Kidney epithelial cell (primary cell): ENCODE measurements around the gene GCK. TPM values are rescaled to one million over a fixed set of nuclear protein-coding genes. Genes with fewer than 3 reads are reported as not detected.

Experiments
- DNase-seq: peaks from one replicate; pipeline ENCODE4 v3.0.0-alpha.2; 2010; ENCODE audit warnings: low read depth
- H3K27me3 ChIP-seq: 2 replicates; pipeline ENCODE4 v1.6.0; 2011; ENCODE audit warnings: low read length; ENCODE audit not compliant: control insufficient read depth, insufficient read depth
- H3K36me3 ChIP-seq: 2 replicates; pipeline ENCODE4 v1.5.1; 2011; ENCODE audit warnings: low read length; ENCODE audit not compliant: control insufficient read depth, insufficient read depth
- H3K4me3 ChIP-seq: 2 replicates; pipeline ENCODE4 v1.5.1; 2011; ENCODE audit warnings: low read depth, mild to moderate bottlenecking, control low read depth, low read length
- total RNA-seq: library from RNA; depleted of rRNA; stranded (reverse); fragments of >200 nt; gene quantifications from 2 replicates; pipeline ENCODE4 v1.2.3, GENCODE V29; 2015
- TF ChIP-seq, protein P1 (sequence below): IDR thresholded peaks from 2 replicates; pipeline ENCODE4 v1.5.1; 2011; ENCODE audit warnings: mild to moderate bottlenecking, moderate library complexity, low read length, control low read depth, inconsistent platforms; ENCODE audit not compliant: insufficient read depth, poor library complexity, severe bottlenecking

The GCK gene
- total RNA-seq, 1 donor from 2014 or later: 2.3 TPM

DNA sequence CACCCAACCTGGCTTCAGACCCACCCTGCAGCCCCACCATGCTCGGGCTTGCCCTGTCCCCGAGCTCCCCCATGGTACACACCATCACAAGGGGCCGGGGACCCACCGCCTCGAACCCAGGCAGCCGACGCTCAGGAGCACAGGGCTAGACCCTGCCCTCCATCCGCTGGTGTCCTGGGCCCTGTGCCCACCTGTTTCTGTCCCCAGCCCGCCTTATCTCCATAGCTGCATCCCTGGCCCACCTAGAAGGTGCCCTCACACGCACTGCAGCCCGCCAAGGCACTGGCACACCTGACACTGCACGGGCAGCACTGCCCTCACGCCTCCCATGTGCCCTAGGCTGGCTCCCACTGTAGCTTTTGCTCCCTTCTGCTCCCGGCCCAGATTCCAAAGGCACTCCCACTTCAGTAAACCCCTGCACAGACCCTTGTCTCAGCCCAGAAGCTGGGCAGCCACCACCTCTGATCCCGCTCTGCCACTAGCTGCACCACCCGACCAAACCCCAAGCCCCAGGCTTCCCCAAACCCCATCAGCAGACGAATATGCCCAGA is 28.7 kb upstream of the GCK start:
- TF ChIP-seq, protein P1, sequence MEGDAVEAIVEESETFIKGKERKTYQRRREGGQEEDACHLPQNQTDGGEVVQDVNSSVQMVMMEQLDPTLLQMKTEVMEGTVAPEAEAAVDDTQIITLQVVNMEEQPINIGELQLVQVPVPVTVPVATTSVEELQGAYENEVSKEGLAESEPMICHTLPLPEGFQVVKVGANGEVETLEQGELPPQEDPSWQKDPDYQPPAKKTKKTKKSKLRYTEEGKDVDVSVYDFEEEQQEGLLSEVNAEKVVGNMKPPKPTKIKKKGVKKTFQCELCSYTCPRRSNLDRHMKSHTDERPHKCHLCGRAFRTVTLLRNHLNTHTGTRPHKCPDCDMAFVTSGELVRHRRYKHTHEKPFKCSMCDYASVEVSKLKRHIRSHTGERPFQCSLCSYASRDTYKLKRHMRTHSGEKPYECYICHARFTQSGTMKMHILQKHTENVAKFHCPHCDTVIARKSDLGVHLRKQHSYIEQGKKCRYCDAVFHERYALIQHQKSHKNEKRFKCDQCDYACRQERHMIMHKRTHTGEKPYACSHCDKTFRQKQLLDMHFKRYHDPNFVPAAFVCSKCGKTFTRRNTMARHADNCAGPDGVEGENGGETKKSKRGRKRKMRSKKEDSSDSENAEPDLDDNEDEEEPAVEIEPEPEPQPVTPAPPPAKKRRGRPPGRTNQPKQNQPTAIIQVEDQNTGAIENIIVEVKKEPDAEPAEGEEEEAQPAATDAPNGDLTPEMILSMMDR: no peak
- DNase-seq: no peak
- Histone ChIP-seq H3K27me3 (peaks cover 3% of the 10 kb centered on the region), H3K4me3 (no peak overlapping the region), H3K36me3 (no peaks in the 10 kb centered on the region)

DNA sequence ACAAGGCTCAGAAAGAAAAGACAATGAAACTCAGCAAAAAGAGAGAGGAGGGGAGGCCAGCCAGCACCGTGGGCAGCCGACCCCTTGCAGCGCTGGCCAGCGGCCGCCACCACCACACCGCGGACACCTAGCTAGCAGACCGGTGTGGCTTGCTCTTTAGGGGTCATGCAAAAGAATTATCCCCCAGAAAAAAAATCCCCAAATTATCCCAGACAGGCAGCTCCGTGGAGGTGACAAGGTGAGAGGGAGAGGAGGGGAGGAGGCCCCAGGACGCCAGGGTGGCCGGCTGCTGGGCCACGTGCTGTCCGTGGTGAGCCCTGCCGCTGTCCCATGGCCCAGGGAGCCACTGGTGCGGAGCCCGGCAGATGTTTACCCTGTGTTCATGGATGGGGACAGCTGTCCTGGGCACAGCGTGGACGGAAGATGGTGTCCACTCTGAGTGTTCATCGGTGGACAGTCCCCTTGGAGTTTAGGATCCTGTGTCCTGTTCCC is 28.0 kb upstream of the GCK start:
- Histone ChIP-seq H3K4me3 (no peak overlapping the region), H3K27me3 (peaks cover 2% of the 10 kb centered on the region), H3K36me3 (no peaks in the 10 kb centered on the region)
- no peak for DNase-seq
- TF ChIP-seq, protein P1: no peak

DNA sequence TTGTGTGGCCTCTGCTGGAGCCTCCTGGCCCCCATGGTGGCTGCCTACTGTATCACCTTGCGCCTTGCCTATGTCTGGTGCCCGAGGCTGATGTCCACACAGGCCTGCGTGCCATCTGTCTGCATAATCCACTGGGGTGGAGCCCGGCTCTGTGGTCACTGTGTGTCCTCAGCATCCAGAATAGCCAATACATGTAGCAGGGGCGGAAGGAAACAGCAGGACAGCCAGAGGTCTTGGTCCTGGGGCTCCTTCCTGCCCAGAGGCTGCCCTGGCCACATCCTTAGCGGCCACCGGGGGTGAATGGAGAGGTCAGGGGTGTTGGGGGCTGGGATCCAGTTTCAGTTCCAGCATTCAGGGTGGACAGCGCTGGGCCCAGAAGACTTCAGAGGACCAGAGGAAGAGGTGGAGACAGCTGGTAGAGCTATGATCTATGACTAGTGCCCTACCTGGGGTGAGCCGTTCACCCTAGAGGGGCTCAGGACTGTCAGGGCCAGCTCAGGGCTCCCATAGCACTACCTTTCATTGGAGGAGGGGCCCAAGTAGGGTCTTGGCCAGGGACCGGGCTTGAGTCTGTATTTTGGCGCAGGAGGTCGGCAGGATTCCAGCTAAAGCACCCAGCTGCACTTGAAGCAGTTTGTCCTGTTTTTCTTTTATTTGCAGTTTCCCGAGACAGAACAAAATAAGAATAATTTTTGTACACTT is 27.4 kb upstream of the GCK start:
- H3K36me3 ChIP-seq: peaks cover 1% of the 10 kb centered on the region
- peaks cover 2% of the 10 kb centered on the region for H3K27me3 ChIP-seq
- DNase-seq: no peak
- TF ChIP-seq, protein P1: no peak
- H3K4me3 ChIP-seq: no peak overlapping the region

GRCh38 chr7:44216019-44216418 is 26.8 kb upstream of the GCK start:
- no peak for DNase-seq
- H3K4me3 ChIP-seq: no peak overlapping the region
- peaks cover 2% of the 10 kb centered on the region for H3K36me3 ChIP-seq
- TF ChIP-seq, protein P1: no peak
- H3K27me3 ChIP-seq: no peaks in the 10 kb centered on the region

DNA sequence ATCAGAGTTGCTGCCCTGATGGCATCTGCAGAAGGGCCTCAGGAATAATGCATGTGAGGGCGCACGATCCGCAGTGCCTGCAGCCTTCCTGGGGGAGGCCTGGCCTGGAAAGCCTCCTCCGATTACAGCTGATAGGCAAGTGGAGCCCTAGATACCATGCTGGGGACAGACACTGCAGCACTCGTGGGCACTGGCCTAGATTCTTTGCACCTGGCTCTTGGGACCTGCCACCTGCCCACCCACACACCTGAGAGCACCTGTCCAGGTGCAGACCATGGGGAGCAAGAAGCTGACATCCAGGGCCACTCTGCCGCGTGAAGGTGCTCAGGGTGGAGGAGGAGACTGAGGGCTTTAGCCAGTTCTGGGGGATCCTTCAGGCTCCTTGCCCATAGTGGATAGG is 26.3 kb upstream of the GCK start:
- TF ChIP-seq, protein P1: no peak
- no peak for DNase-seq
- Histone ChIP-seq H3K4me3 (no peak overlapping the region), H3K36me3 (peaks cover 2% of the 10 kb centered on the region), H3K27me3 (no peaks in the 10 kb centered on the region)
